Activated naive CD8-positive, alpha-beta T cell treated with anti-CD3 and anti-CD28 coated beads, Interleukin-2, amount 50 U/mL, for 16 hours (primary cell): ENCODE data around the gene GPHN.
"Not testable (repeated sequence)": the region's sequence is repeated elsewhere in the genome, so short reads cannot be mapped to it uniquely, and the experiment has no call there.

Experiments
- DNase-seq: peaks from one replicate; pipeline ENCODE4 v3.0.0-alpha.2; 2020; ENCODE audit warnings: low read depth, low spot score

Gene GPHN

DNA sequence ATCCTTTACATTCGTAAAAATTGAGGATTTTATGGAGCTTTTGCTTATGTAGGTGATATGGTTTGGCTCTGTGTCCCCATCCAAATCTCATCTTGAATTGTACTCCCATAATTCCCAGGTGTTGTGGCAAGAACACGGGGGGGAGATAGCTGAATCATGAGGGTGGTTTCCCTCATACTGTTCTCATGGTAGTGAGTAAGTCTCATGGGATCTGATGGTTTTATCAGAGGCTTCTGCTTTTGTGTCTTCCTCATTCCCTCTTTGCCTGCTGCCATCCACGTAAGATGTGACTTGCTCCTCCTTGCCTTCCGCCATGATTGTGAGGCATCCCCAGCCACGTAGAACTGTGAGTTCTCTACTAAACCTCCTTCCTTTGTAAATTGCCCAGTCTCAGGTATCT is 5.1 kb upstream of the GPHN start:
- DNase-seq: not testable (repeated sequence)

DNA sequence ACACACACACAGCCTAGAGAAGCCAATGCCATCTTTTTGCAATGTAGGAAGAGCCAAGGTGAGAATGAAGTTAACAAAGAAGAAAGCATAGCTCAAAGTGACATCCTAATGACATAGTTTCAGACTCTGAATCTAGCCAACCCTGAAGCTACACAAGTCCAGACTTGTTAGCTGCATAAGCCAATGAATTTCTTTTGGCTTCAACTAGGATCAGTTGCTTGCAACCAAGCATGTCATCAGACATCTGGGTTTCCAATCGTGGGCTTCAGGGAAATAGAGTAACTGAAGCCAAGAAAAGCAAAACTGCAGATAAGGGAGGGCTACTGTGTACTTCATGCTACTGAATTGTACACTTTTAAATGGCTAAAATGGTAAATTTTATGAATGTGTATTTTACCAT is 4.4 kb upstream of the GPHN start:
- no peak for DNase-seq

DNA sequence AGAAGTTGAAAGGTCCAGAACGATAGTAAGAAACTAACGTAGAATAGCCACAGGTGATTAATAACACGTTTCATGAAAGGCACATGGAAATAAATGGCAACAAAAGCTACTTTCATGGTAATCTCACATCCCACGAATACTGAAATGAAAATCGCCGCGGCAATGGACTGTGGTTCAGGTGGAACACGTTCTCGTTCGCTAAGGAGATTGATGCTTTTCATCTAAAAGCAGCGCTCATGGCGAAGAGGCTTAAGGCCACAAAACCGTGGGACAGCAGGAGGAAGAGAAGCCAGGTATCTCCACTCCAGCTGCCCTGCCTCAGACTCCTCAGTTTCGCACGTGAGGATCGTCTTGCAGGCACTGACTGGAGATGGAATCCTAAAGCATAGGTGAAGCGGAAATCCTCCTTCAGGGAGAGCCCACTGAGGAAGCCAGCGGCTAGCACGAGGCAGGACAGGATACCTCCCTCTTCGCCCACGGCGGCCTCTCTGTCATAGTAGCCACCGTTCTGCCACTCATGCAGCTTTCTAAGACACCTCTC is 696 bp upstream of the GPHN start:
- peak; percentile 4 for DNase-seq

DNA sequence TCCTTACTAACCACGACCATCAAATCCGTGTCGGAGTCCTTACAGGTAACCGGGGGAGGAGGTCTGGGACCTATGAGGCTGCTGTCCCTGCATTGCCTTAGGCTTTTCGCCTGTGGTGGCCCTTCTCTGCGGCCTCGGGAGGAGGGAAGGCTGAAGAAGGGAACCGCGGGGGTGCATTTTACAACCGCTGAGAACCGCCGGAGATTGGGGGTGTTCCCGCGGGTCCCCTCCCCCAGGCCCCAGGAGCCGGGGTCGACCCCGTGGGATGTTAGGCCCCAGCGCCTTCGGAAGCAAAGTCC is 549 bp downstream of the GPHN start:
- DNase-seq: no peak

DNA sequence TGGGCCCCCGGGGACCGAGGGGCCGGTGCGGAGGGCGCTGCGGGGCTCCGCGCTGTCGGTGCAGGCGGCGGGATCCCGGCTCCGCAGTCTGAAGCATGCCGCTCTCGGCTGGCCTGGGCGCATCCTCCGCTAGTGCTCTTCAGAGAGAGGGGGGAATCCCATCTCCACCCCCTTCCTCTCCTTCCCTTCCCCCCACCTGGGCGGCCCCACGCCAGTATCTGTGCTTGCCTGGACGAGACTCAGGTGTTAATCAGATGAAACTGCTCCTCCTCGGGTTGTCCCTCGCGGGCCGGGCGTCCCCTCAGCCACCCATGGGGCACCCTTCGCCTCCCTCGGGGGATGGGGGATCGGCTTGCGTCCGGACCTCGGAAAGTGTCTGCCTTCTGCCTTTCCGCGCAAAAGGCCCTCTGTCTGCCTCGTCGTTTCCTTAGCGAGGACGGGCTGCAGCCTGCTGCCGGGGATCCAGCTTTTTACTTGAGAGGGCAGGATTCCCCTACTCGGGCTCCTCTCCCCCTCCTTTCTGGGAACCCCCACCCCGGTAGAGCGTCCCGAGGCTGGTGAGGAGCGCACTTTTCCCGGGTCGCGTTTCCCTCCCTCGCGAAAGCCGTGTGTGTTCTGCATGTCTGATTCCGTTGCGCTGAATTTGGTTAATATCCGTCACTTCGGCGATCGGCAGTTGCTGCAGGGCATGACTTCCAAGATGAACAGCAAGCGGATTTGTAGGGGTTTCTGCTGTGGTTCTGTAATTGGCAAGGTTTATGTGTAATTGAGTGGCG is 1.1 kb downstream of the GPHN start:
- DNase-seq: peak; percentile 4

DNA sequence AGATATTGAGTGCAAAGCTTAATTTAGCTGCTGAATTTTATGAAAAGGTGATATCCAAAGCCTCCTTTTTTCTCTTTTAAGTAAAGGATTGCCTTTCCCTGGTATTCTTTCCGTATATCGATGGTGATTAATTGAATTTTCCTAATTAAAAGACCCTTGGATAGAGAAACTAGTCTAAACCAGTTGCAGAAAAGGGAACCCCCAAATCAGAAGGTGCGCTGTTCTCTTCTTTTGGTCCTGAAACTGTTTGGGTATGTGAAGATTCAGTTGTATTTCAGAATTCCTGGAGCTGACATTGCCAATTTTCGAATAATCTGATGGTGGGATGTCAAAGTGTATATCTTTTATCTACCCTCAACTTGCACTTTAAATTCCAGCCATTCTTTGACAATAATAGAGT is 1.9 kb downstream of the GPHN start:
- DNase-seq: no peak

DNA sequence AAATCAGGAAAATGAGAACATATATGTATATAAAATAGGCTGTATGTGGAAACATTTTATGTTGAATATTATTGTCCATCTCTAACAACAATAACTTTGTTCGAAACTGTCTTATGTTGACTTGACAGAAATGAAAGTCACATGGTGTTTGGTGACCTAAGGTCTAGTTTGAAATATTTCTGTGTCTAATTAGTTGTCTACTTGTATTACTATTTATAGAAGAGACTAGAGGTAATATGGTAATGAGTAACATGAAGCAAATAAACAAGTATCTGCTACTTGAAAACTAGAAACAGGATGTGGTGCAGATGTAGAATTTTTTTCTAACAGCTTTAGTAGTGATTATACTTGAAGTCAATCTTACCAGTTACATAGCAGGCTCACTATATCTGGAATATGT is 3.9 kb downstream of the GPHN start:
- DNase-seq: no peak

DNA sequence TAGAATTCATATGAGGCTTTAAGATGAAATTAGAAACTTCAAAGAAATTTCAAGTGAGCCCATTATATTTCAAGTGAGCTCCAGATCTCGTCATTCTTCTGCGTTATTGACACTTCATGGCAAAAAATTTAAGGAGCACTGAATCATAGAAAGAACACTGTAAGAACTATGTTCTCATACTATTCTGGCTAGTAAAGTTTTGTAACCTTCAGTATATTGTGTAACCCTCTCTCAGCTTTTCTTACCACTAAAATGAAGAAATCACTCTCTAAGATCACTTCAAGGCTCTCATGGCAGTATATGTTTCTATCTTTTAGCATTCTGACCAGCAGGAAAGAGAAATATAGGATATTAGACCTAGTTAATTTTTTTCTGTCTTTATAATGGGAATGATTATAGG is 6.3 kb downstream of the GPHN start:
- no peak for DNase-seq

DNA sequence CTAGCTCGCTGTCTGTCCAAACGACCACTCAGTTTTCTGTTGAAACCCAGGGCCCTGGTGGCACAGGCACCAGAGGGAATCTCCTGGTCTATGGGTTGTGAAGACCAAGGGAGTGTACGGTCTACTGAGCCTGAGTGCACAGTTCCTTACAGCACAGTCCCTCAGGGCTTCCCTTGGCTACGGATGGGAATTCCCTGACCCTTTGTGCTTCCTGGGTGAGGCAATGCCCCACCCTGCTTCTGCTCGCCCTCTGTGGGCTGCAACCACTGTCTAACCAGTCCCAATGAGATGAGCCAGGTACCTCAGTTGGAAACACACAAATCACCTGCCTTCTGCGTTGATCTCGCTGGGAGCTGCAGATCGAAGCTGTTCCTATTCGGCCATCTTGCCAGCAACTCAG is 22.6 kb downstream of the GPHN start:
- no peak for DNase-seq

DNA sequence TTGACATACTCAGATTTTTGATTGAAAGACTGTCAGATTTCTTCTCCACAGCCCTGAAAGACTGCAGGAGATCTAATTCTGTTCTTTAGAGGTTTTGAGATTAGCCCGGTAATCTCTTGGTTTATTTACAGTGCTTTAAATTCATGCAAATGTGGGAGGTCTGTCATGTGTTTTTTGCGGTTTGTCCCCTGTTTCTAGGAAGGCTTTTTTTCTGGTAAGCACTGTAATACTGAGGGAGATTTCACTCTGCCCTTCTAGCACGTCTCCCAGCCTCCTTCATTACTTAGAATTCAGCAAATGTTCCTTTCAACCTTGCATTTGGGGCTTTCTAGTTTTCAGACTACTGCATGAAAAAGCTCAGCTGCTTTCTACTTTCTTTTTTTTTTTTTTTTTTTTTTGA is 31.1 kb downstream of the GPHN start:
- DNase-seq: no peak

DNA sequence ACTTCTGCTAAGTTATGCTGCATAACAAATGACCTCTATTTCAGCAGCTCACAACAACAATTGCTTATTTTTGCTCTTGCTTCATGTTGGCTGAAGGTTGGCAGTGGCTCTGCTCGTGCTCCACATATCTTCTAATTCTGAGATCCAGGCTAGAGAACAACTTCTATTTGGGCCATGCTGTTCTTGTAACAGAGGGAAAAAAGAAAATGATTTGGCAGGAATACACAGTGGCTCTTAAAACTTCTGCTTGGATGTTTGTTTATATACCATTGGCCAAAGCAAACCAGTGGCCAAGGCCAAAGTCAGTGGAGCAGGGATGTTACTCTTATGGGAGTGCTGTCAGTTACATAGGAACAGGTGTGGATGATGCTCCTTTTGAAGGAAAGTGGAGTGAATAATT is 32.1 kb downstream of the GPHN start:
- DNase-seq: no peak

DNA sequence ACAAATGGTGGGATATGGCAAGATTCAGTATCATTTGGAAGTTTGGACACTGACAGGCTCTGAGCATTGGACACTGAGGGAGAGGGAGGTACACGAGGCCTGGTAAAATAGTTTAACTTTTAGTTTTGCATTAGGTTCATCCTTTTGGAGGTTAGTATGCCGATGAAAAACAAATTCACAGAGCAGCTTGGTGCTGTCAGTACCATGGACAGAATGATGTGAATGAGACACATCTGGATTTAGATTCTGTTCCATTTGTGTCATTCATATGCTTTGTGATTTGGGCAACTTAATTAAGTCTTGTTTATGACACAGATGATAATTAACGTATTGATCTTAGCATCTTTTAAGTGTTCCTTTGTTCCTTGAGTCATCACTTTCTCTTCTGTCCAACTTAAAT is 33.7 kb downstream of the GPHN start:
- DNase-seq: no peak

DNA sequence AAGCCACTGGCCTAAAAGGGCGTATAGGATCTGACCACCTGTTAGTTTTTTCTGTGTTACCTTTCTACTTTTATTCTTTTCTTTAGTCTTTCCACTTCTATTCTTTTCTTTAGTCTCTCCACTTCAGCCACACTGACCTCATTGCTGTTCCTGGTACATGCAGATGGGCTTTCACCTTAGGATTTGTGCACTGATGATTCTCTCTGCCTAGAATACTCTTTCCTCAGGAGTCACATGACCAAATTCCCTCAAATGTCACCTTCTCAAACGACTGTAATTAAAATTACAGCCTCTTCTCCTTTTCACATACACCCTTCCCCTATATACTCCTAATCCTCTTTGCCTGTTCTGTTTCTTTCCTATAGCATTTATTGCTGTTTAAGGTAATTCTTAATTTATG is 36.0 kb downstream of the GPHN start:
- no peak for DNase-seq

DNA sequence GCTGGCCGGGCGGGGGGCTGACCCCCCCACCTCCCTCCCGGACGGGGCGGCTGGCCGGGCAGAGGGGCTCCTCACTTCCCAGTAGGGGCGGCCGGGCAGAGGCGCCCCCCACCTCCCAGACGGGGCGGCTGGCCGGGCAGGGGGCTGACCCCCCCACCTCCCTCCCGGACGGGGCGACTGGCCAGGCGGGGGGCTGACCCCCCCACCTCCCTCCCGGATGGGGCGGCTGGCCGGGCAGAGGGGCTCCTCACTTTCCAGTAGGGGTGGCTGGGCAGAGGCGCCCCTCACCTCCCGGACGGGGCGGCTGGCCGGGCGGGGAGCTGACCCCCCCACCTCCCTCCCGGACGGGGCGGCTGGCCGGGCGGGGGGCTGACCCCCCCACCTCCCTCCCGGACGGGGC is 37.2 kb downstream of the GPHN start:
- DNase-seq: not testable (repeated sequence)

DNA sequence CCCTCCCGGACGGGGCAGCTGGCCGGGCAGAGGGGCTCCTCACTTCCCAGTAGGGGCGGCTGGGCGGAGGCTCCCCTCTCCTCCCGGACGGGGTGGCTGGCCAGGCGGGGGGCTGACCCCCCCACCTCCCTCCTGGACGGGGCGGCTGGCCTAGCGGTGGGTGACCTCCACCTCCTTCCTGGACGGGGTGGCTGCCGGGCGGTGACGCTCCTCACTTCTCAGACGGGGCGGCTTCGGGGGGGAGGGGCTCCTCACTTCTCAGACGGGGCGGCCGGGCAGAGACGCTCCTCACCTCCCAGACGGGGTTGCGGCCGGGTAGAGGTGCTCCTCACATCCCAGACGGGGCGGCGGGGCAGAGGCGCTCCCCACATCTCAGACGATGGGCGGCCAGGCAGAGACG is 37.8 kb downstream of the GPHN start:
- not testable (repeated sequence) for DNase-seq

DNA sequence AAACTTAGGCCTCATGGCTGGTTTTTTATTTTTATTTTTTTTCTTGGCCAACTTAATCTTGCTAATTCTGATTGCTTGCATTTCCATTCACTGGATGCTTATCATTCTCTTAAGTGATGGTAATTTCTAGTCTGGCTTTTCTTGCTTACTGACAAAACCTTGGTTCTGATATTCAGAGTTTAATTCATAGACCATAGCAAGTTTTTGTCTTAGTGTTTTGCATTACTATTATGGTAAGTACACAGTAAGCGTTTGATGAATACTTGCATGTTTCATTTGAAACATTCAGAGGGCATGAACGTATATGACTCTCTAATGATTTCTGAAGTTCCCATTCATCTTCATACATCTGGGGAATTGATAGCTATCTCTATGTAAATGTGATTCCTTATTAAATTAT is 55.8 kb downstream of the GPHN start:
- no peak for DNase-seq

DNA sequence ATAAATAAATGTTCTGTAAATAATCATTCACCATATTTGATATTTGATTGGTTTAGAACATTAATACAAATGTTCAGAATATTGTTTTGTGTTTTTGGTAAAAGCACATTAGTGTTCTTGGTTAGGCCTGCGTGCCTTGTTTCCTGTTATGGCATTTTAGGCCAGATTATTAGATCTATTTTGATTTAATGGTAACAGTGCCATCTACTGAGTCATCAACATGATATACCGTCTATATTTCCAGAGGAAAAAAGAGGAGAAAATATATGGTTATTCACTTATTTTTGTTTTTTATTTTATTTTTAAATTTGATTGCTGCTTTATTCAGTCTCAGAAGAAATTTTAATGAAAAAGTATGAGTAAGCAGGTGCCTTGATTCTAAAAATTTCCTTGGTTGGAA is 60.3 kb downstream of the GPHN start:
- no peak for DNase-seq

DNA sequence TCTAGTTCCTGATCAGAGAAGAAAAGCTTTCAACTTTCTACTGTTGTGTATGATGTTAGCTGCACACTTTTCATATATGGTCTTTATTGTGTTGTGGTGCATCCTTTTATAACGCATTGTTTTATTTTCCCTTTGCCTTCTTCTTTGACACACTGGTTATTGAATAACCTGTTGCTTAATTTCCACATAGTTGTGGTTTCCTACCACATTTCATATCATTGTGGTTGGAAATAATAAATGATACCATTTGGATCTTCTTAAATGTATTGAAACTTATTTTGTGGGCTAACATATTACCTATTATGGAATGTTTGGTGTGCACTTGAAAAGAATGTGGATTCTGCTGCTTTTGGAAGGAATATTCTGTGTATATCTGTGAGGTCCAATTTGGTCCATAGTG is 64.9 kb downstream of the GPHN start:
- no peak for DNase-seq

DNA sequence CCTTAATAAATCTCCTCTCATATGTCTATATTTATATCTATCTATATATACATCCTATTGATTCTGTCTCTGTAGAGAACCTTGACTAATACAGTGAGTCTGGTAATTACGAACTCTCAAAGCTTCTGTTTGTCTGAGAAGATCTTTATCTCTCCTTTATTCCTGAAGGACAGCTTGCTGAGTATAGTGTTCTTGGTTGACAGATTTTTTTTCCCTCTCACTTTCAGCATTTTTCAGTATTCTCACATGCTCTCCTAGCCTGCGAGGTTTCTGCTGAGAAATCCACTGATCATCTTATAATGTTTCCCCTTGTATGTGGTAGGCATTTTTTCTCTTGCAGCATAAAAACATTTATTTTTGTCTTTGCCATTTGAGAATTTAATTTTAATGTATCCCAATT is 67.1 kb downstream of the GPHN start:
- DNase-seq: no peak

DNA sequence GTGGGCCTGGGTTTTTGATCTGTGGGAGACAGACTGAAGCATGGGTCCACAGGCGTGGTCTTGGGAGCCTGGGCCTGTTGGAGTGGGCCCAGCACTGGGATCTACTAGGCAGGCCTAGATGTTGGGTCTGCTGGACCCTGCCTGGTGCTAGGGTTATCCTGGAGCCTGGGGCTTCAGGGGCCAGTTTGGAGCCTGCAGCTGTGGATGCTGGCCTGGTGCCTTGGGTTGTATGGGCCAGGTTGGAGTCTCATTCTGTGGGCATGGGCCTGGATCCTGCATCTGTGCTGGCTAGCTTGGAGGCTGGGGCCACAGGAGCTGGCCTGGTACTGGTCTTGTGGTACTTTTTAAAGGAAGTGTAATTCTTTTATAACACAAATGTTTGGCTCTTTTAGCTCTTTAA is 68.0 kb downstream of the GPHN start:
- DNase-seq: no peak

DNA sequence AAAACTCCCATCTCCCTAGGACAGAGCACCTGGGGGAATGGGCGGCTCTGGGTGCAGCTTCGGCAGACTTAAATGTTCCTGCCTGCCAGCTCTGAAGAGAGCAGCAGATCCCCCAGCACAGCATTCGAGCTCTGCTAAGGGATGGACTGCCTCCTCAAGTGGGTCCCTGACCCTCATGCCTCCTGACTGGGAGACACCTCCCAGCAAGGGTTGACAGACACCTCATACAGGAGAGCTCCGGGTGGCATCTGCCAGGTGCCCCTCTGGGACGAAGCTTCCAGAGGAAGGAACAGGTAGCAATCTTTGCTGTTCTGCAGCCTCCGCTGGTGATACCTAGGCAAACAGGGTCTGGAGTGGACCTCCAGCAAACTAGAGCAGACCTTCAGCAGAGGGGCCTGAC is 79.8 kb downstream of the GPHN start:
- not testable (repeated sequence) for DNase-seq

DNA sequence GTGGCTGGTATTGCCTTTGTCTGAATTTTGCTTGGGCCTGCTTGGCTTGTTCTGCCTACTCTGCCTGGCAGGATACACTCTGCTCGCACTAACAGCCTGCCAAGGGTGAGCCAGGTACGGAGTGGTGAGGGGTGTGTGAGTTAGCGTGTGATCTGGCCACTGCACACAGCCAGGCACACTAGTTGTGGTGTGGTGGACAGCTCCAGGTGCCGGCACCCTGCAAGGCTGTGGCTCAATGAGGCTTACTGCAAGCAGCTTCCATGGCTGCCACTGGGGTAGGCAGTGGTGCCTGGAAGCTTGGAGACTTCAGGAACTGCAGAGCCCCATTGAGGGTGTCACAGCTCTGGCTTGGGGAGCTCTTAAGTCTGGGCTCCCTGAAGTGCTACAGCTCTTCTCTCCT is 87.4 kb downstream of the GPHN start:
- DNase-seq: no peak

DNA sequence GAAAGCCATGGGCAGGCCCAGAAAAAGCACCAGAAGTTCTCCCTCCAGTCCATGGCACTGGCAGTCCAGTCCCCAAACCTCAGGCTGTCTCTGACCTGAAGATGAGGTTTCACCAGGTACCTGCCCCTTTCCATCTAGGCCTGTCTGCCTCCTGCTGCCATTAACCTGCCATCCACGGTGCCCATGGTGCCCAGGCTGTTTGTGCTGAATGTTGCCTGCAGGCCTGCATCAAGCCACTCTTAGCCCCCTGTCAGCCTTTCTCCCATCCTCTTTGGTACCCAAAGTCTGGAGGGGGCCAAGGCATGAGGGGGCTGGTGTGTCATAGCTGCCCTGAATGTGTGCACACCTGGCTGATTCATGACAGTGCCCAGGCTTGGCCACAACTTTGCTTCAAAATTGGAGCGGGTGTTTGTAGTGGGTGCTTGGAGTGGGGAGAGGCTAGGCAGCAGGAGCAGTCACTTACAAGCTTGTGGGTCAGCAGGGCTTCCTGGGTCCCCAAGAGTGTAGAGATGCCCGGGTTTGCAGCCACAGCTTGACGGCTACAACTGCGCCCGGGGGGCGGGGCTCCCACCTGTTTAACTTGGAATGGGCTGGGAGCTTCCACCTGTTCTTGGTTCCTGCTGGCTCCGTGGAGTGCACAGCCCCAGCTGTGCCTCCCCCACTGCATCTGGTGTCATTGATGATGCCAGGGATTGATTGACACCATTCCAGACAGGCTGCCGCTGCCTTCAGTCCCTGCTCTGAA is 88.5 kb downstream of the GPHN start:
- no peak for DNase-seq
